Hepatocyte (in vitro differentiated cells): ENCODE results near the gene ACTA2. TPM values are rescaled to one million over a fixed set of nuclear protein-coding genes. Genes with fewer than 3 reads are reported as not detected.

ENCODE experiments used
- DNase-seq: peaks from one replicate; pipeline ENCODE4 v3.0.0-alpha.2; 2016; ENCODE audit warnings: low spot score
- H2AFZ ChIP-seq: fragments of 200-600 bp; sonication (generic); 2 replicates; pipeline ENCODE4 v1.6.0; 2016; ENCODE audit warnings: antibody characterized with exemption, mild to moderate bottlenecking
- H3K27ac ChIP-seq: fragments of 200-600 bp; sonication (generic); 2 replicates; pipeline ENCODE4 v1.5.1; 2016; ENCODE audit warnings: mild to moderate bottlenecking
- H3K27me3 ChIP-seq: fragments of 200-600 bp; sonication (generic); 2 replicates; pipeline ENCODE4 v1.6.1; 2016
- H3K36me3 ChIP-seq: fragments of 200-600 bp; sonication (generic); replicated peaks from 2 replicates; pipeline ENCODE4 v1.5.1; 2016; ENCODE audit warnings: low read depth; ENCODE audit not compliant: insufficient read depth
- H3K4me1 ChIP-seq: fragments of 200-600 bp; sonication (generic); 2 replicates; pipeline ENCODE4 v1.5.1; 2016; ENCODE audit warnings: mild to moderate bottlenecking, moderate library complexity; ENCODE audit not compliant: insufficient read depth
- H3K4me2 ChIP-seq: fragments of 200-600 bp; sonication (generic); 2 replicates; pipeline ENCODE4 v1.6.0; 2016
- H3K4me3 ChIP-seq: fragments of 200-600 bp; sonication (generic); 2 replicates; pipeline ENCODE4 v1.5.1; 2016; ENCODE audit warnings: mild to moderate bottlenecking
- H3K79me2 ChIP-seq: fragments of 200-600 bp; sonication (generic); 2 replicates; pipeline ENCODE4 v1.6.0; 2017; ENCODE audit warnings: mild to moderate bottlenecking
- H3K9me2 ChIP-seq: fragments of 200-600 bp; sonication (generic); replicated peaks from 2 replicates; pipeline ENCODE4 v1.6.0; 2017; ENCODE audit warnings: mild to moderate bottlenecking; ENCODE audit not compliant: insufficient read depth
- H3K9me3 ChIP-seq: fragments of 200-600 bp; sonication (generic); 2 replicates; pipeline ENCODE4 v1.5.1; 2016; ENCODE audit warnings: low read depth, mild to moderate bottlenecking
- H4K20me1 ChIP-seq: fragments of 200-600 bp; sonication (generic); 2 replicates; pipeline ENCODE4 v1.6.0; 2016; ENCODE audit warnings: mild to moderate bottlenecking; ENCODE audit not compliant: insufficient read depth, poor library complexity, severe bottlenecking
- EZH2 ChIP-seq: fragments of 200-600 bp; sonication (generic); IDR thresholded peaks from 2 replicates; pipeline ENCODE4 v1.6.1; 2016; ENCODE audit warnings: antibody characterized with exemption, mild to moderate bottlenecking, borderline replicate concordance
- EZH2phosphoT487 ChIP-seq: fragments of 200-600 bp; sonication (generic); IDR thresholded peaks from one replicate; pipeline ENCODE4 v1.6.1; 2018; ENCODE audit warnings: antibody characterized with exemption, mild to moderate bottlenecking, low read depth, moderate library complexity; ENCODE audit not compliant: unreplicated experiment, severe bottlenecking
- WGBS: methylation state at CpG from one replicate; pipeline ENCODE4 v1.1.6; 2016; ENCODE audit warnings: low lambda C conversion rate; ENCODE audit errors: missing lambda C conversion rate; 5-methylcytosine and 5-hydroxymethylcytosine counted together
- polyA plus RNA-seq: library from polyadenylated mRNA; unstranded; fragments of >200 nt; fragmentation: Nextera tagmentation; extraction: Ambion mirVana; gene quantifications from 2 replicates; pipeline ENCODE4 v1.2.1, GENCODE V29; 2016
- total RNA-seq: library from RNA; depleted of rRNA; stranded (reverse); fragments of >200 nt; gene quantifications from 2 replicates; pipeline ENCODE4 v1.2.3, GENCODE V29; 2014
- TF ChIP-seq, protein P1 (sequence below): fragments of 200-600 bp; sonication (generic); IDR thresholded peaks from 2 replicates; pipeline ENCODE4 v1.5.1; 2016; ENCODE audit warnings: antibody characterized with exemption, mild to moderate bottlenecking; ENCODE audit not compliant: poor library complexity

ACTA2 gene
- total and polyA plus RNA-seq, 2 experiments from 2014 or later = 207 to 218 TPM

DNA sequence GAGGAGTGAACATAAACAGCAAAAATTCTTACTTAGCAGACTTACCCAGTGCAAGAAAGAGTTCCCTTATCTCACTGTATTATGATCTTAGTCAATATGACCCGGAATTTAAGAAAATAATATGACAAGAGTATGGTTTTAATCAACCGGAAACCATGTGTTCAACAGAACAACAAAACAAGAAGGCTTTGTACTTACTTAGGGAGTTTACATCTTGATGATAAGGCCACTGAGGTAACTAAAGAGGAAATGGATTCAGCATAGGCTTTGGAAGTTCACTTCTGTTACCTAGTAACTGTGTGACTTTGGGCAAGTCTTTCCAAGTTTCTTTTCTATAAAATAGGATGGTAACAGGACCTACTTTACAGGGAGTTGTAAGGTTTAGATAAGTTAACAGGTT lies 30.6 kb upstream of the ACTA2 start:
- Histone ChIP-seq H4K20me1 (no peaks in the 10 kb centered on the region), H3K9me2 (no peaks in the 10 kb centered on the region), H3K4me3 (no peak overlapping the region), H3K4me2 (no peak overlapping the region), H3K9me3 (no peaks in the 10 kb centered on the region), H3K79me2 (no peaks in the 10 kb centered on the region), H3K27ac (peak overlapping the region; percentile 36), H2AFZ (no peak overlapping the region), H3K36me3 (no peaks in the 10 kb centered on the region), H3K27me3 (no peaks in the 10 kb centered on the region), H3K4me1 (peaks cover 8% of the 10 kb centered on the region)
- no peak for DNase-seq
- 18% methylated on average over 2 of the region's 2 CpGs for WGBS
- TF ChIP-seq, protein P1, sequence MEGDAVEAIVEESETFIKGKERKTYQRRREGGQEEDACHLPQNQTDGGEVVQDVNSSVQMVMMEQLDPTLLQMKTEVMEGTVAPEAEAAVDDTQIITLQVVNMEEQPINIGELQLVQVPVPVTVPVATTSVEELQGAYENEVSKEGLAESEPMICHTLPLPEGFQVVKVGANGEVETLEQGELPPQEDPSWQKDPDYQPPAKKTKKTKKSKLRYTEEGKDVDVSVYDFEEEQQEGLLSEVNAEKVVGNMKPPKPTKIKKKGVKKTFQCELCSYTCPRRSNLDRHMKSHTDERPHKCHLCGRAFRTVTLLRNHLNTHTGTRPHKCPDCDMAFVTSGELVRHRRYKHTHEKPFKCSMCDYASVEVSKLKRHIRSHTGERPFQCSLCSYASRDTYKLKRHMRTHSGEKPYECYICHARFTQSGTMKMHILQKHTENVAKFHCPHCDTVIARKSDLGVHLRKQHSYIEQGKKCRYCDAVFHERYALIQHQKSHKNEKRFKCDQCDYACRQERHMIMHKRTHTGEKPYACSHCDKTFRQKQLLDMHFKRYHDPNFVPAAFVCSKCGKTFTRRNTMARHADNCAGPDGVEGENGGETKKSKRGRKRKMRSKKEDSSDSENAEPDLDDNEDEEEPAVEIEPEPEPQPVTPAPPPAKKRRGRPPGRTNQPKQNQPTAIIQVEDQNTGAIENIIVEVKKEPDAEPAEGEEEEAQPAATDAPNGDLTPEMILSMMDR = no peak
- TF ChIP-seq EZH2phosphoT487 = no peak
- TF ChIP-seq EZH2 = no peak

DNA sequence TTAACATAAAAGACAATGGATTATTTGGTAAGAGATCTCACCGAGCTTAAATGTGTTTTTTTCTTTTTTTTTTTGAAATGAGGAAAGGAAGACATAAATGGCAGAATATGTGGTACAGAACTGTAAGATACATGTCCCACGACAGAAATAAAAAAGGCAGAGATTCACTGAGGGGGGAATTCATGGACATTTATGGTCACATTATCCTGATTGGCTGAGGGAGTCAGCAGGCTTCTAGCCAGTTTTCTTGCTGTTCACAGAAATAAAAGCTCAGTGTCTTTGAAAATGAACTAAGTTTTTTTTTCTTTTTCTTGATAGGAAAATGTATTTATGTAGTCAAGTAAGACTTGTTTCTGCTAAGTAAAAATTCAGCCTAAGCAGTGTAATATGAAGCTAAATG lies 29.8 kb upstream of the ACTA2 start:
- Histone ChIP-seq H3K4me2 (no peak overlapping the region), H3K27me3 (no peaks in the 10 kb centered on the region), H3K9me3 (no peaks in the 10 kb centered on the region), H2AFZ (no peak overlapping the region), H3K9me2 (no peaks in the 10 kb centered on the region), H3K27ac (no peak overlapping the region), H3K36me3 (no peaks in the 10 kb centered on the region), H3K4me3 (no peak overlapping the region), H3K4me1 (peaks cover 8% of the 10 kb centered on the region), H4K20me1 (no peaks in the 10 kb centered on the region), H3K79me2 (no peaks in the 10 kb centered on the region)
- DNase-seq = no peak
- WGBS = 74% methylated on average over 2 of the region's 2 CpGs
- TF ChIP-seq, protein P1 = no peak
- TF ChIP-seq EZH2phosphoT487 = no peak
- no peak for TF ChIP-seq EZH2

DNA sequence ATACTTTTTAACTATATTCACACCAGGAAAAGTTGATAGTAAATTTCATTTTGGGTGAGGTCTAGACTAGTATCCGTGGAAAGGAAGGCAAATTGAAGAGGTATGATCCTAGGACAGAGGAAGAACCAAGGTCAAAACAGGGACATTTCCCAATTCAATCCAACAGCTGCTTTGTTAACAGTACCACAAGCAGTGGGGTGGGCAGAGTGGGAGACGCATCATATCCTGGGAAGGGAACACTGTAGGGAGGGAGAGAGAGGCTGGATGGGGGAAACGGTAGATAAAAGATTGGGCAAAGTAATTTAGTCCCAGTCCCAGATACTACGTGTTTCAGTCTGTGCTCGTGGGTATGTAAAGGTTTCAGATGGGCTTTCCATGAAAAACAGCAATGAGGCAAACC lies 28.9 kb upstream of the ACTA2 start:
- Histone ChIP-seq H3K9me3 (no peaks in the 10 kb centered on the region), H3K4me1 (peaks cover 8% of the 10 kb centered on the region), H3K27ac (no peak overlapping the region), H3K4me2 (no peak overlapping the region), H4K20me1 (no peaks in the 10 kb centered on the region), H3K79me2 (no peaks in the 10 kb centered on the region), H3K9me2 (no peaks in the 10 kb centered on the region), H2AFZ (no peak overlapping the region), H3K36me3 (no peaks in the 10 kb centered on the region), H3K27me3 (no peaks in the 10 kb centered on the region), H3K4me3 (no peak overlapping the region)
- WGBS = 81% methylated on average over 5 of the region's 5 CpGs
- no peak for TF ChIP-seq EZH2
- TF ChIP-seq EZH2phosphoT487 = no peak
- TF ChIP-seq, protein P1 = no peak
- DNase-seq = no peak

DNA sequence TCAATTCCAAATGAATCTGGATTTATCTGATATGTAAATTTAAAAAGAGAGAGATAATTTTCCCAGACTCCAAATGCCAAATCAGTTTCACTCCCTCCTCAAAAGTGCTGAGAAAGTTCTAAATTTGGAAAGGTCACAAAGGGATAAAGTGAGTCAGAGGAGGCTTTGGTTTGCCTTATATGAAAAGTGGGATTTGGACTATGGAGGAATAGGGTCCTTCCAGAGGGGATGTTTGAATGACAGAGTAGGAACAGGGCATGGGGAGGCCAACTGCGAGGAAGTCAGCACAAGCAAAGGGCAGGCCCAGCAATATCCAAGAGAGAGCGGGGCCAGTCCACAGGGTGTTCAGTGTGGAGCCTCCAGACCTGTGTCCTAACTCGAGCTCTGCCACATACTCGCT lies 28.2 kb upstream of the ACTA2 start:
- no peak for DNase-seq
- peaks cover 8% of the 10 kb centered on the region for H3K4me1 ChIP-seq
- no peaks in the 10 kb centered on the region for H3K79me2 ChIP-seq
- no peak overlapping the region for H3K4me3 ChIP-seq
- no peak overlapping the region for H2AFZ ChIP-seq
- H3K4me2 ChIP-seq = no peak overlapping the region
- 57% methylated on average over 4 of the region's 4 CpGs for WGBS
- no peaks in the 10 kb centered on the region for H3K36me3 ChIP-seq
- no peak overlapping the region for H3K27ac ChIP-seq
- H4K20me1 ChIP-seq = no peaks in the 10 kb centered on the region
- TF ChIP-seq EZH2phosphoT487 (no peak), EZH2 (no peak)
- TF ChIP-seq, protein P1 = no peak
- H3K9me3 ChIP-seq = no peaks in the 10 kb centered on the region
- no peaks in the 10 kb centered on the region for H3K27me3 ChIP-seq
- H3K9me2 ChIP-seq = no peaks in the 10 kb centered on the region
